CMK (cell line): ENCODE results near the gene NDST1.

Experiments
- DNase-seq: peaks from one replicate; pipeline ENCODE4 v3.0.0-alpha.2; 2010; ENCODE audit warnings: low read depth

Gene NDST1

GRCh38 chr5:150570333-150570732 is 62.4 kb downstream of the NDST1 start:
- DNase-seq = no peak

- no peak for DNase-seq
These were observed 63.9 kb downstream of the NDST1 start for GRCh38 chr5:150571836-150572235.

- DNase-seq = no peak
These were observed 65.3 kb downstream of the NDST1 start for GRCh38 chr5:150573216-150573615.

GRCh38 chr5:150573867-150574817 is 66.2 kb downstream of the NDST1 start:
- DNase-seq = no peak

- no peak for DNase-seq
These were observed 67.1 kb downstream of the NDST1 start for GRCh38 chr5:150574818-150575547.

GRCh38 chr5:150575745-150576448 is 68.0 kb downstream of the NDST1 start:
- DNase-seq = no peak

GRCh38 chr5:150576449-150576949 is 68.6 kb downstream of the NDST1 start:
- no peak for DNase-seq

GRCh38 chr5:150577378-150578139 is 69.6 kb downstream of the NDST1 start:
- no peak for DNase-seq

- no peak for DNase-seq
These were observed 71.0 kb downstream of the NDST1 start for GRCh38 chr5:150578781-150579461.

- DNase-seq = no peak
These were observed 71.8 kb downstream of the NDST1 start for GRCh38 chr5:150579462-150580400.

GRCh38 chr5:150580917-150581316 is 73.0 kb downstream of the NDST1 start:
- DNase-seq = no peak

- DNase-seq = no peak
These were observed 74.5 kb downstream of the NDST1 start for GRCh38 chr5:150582241-150583109.

- DNase-seq = no peak
These were observed 75.8 kb downstream of the NDST1 start for GRCh38 chr5:150583541-150584225.

GRCh38 chr5:150584556-150585335 is 76.8 kb downstream of the NDST1 start:
- DNase-seq = no peak

- DNase-seq = no peak
These were observed 77.9 kb downstream of the NDST1 start for GRCh38 chr5:150585781-150586341.

- no peak for DNase-seq
These were observed 79.1 kb downstream of the NDST1 start for GRCh38 chr5:150587016-150587415.
